ENCODE results near the gene RFTN1.

RFTN1 gene

DNA sequence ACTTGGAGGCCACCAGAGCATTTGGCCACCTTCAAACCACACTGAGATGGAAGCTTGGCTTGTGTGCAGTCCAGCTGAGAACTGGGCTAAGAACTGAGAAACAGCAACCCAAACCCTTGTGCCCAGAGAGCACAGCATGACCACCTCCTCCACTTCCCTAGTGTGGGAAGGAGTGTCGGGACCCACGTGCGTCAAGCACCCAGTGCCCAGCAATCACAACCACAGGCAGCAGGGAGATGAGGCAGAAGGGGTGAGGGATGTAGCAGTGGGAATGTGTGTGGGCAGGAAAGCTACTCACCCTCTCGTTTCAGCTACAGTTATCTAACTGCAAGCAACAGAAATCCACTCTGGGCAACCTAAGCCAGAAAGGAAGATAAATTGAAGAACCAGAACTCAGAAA, 25.0 kb upstream of the RFTN1 start:
- TF ChIP-seq, protein P1, sequence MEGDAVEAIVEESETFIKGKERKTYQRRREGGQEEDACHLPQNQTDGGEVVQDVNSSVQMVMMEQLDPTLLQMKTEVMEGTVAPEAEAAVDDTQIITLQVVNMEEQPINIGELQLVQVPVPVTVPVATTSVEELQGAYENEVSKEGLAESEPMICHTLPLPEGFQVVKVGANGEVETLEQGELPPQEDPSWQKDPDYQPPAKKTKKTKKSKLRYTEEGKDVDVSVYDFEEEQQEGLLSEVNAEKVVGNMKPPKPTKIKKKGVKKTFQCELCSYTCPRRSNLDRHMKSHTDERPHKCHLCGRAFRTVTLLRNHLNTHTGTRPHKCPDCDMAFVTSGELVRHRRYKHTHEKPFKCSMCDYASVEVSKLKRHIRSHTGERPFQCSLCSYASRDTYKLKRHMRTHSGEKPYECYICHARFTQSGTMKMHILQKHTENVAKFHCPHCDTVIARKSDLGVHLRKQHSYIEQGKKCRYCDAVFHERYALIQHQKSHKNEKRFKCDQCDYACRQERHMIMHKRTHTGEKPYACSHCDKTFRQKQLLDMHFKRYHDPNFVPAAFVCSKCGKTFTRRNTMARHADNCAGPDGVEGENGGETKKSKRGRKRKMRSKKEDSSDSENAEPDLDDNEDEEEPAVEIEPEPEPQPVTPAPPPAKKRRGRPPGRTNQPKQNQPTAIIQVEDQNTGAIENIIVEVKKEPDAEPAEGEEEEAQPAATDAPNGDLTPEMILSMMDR (IDR thresholded peaks at IDR 0.05; ENCODE audit: borderline replicate concordance, insufficient read depth, low read depth, low read length): no peak
- H3K4me3 ChIP-seq (ENCODE audit: low read depth, low read length): no peak overlapping the region

DNA sequence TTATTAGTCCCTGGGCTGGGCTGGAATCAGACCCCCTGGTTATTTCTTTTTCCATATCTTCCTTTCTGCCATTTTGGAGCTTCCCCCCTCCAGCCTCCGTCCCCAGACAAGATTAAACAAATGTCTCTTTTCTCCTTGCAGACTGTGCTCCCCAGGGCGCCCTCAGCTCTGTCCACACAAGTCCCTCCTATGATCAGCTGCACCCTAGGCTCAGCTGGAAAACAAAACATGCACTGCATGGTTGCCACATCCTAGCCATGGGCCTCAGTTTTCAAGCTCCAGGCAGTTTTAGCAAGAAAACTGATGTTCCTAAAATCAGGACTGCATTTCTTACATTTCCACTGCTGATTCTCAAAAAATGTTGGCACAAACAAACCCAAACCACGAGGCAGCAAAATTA, 23.5 kb upstream of the RFTN1 start:
- no peak overlapping the region for H3K4me3 ChIP-seq (ENCODE audit: low read depth, low read length)
- TF ChIP-seq, protein P1 (IDR thresholded peaks at IDR 0.05; ENCODE audit: borderline replicate concordance, insufficient read depth, low read depth, low read length): no peak

DNA sequence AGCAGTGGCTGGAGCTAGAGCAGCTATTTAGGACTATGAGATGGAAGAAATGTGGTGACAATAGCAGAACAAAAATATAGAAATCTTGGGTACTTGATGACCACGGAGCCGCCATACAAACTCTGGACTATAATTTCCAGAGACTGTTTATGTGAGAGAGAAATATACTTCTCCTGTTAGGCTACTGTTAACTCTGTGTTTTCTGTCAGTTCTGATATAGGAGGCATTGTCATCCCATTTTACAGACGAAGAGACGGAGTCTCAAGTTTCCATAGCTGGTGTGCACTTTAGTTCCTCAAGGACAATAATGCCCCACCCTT, 22.8 kb upstream of the RFTN1 start:
- TF ChIP-seq, protein P1 (IDR thresholded peaks at IDR 0.05; ENCODE audit: borderline replicate concordance, insufficient read depth, low read depth, low read length): no peak
- H3K4me3 ChIP-seq (ENCODE audit: low read depth, low read length): no peak overlapping the region

DNA sequence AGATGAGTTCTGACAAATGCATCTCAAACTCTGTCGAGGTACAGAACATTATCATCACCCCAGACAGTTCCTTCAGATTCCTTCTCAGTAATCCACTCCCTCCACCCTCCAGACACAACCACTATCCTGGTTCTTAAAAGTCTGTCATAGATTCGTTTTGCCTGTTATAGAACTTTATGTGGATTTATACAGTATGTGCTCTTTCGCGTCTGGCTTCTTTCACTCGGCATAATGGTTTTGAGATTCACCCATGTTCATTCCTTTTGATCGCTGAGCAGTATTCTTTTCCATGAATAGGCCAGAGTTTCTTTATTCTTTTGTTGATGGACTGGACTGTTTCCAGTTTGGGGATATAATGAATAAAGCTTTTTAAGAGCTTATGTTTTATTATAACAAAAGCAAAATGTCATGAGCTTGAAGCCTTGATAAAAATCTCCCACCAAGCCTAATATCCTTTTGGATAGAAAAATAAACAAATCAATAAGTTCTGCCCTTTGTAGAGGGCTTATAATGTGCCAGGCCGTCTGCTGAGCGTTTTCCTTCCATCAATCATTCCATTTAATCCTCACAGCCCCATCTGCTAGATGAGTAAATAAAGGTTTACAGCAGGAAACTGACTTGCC, 21.3 kb upstream of the RFTN1 start:
- TF ChIP-seq, protein P1 (IDR thresholded peaks at IDR 0.05; ENCODE audit: borderline replicate concordance, insufficient read depth, low read depth, low read length): no peak
- no peak overlapping the region for H3K4me3 ChIP-seq (ENCODE audit: low read depth, low read length)

DNA sequence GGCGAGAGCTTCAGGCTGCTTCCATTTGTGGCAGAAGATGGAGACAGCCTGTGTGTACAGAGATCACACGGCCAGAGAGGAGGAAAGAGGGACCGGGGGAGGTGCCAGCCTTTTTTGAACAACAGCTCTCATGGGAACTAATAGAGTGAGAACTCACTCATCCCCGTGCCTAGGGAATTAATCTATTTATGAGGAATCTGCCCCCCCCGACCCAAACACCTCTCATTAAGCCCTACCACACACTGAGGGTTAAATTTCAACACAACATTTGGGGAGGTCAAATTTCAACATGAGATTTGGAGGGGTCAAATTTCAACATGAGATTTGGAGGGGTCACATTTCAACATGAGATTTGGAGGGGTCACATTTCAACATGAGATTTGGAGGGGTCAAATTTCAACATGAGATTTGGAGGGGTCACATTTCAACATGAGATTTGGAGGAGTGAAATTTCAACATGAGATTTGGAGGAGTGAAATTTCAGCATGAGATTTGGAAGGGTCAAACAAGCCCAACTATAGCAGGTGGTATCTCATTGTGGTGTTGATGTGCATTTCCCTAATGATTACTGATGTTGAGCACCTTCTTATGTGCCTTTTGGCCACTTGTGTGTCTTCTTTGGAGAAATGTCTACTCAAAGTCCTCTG, 20.6 kb upstream of the RFTN1 start:
- TF ChIP-seq, protein P1 (IDR thresholded peaks at IDR 0.05; ENCODE audit: borderline replicate concordance, insufficient read depth, low read depth, low read length): no peak
- H3K4me3 ChIP-seq (ENCODE audit: low read depth, low read length): no peak overlapping the region

DNA sequence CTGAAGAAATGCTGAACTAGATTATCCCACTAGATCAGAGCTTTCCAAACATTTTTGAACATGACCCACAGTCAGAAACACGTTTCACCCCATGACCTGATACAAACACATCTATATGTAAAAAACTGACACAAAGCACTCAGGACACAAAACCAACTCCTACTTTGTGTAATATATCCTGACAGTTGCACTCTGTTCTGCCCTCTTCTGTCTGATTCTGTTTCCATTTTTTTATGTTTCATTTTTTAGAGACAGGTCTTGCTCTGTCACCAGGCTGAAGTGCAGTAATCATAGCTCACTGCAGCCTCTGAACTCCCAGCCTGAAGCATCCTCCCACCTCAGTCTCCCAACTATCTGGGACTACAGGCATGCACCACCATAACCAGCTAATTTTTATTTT, 15.8 kb upstream of the RFTN1 start:
- TF ChIP-seq, protein P1 (IDR thresholded peaks at IDR 0.05; ENCODE audit: borderline replicate concordance, insufficient read depth, low read depth, low read length): no peak
- H3K4me3 ChIP-seq (ENCODE audit: low read depth, low read length): no peak overlapping the region

DNA sequence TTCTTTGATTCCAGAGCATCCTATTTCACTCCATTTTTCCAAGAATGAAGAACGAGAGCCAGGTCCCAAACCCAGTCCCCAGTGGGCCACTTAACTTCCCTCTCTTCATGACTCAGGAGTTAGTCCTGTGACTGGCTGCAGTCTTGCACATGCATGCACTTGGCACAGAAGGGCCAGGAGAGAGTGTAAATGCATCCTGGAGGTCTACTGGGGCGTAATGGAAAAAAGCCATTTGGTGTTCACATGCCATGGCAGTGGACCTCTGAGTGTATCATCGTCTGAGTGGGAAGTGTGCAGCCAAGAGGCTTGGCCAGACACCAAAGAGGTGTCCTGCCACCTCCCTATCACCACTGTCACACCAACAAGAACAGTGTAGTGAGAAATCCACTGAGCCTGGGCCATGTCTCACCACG, 15.1 kb upstream of the RFTN1 start:
- no peak overlapping the region for H3K4me3 ChIP-seq (ENCODE audit: low read depth, low read length)
- TF ChIP-seq, protein P1 (IDR thresholded peaks at IDR 0.05; ENCODE audit: borderline replicate concordance, insufficient read depth, low read depth, low read length): no peak
